ENCODE measurements around the gene DIDO1. TPM values are rescaled to one million over a fixed set of nuclear protein-coding genes. Genes with fewer than 3 reads are reported as not detected.
A peak's percentile ranks its signal among the peaks of the same experiment; 100 is the strongest.

DIDO1 gene
- total and polyA plus RNA-seq, 2 of the 13 experiments (the other 11 are each of a cell fraction or from before 2014, with no cell fraction given) = 75.0 to 75.1 TPM

- TF ChIP-seq, protein P1, sequence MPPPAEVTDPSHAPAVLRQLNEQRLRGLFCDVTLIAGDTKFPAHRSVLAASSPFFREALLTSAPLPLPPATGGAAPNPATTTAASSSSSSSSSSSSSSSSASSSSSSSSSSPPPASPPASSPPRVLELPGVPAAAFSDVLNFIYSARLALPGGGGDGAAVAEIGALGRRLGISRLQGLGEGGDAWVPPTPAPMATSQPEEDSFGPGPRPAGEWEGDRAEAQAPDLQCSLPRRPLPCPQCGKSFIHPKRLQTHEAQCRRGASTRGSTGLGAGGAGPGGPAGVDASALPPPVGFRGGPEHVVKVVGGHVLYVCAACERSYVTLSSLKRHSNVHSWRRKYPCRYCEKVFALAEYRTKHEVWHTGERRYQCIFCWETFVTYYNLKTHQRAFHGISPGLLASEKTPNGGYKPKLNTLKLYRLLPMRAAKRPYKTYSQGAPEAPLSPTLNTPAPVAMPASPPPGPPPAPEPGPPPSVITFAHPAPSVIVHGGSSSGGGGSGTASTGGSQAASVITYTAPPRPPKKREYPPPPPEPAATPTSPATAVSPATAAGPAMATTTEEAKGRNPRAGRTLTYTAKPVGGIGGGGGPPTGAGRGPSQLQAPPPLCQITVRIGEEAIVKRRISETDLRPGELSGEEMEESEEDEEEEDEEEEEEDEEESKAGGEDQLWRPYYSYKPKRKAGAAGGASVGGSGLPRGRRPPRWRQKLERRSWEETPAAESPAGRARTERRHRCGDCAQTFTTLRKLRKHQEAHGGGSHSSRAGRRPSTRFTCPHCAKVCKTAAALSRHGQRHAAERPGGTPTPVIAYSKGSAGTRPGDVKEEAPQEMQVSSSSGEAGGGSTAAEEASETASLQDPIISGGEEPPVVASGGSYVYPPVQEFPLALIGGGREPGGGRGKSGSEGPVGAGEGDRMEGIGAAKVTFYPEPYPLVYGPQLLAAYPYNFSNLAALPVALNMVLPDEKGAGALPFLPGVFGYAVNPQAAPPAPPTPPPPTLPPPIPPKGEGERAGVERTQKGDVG (CRISPR knock-in tag; IDR thresholded peaks at IDR 0.05; ENCODE audit: borderline replicate concordance) = peak; percentile 76; the same call in 1 of the 2 replicates
- TF ChIP-seq HNF4A (CRISPR knock-in tag; IDR thresholded peaks at IDR 0.05) = no peak
- TF ChIP-seq MATR3 (CRISPR knock-in tag; IDR thresholded peaks at IDR 0.05) = no peak
- TF ChIP-seq NFKBIZ (CRISPR knock-in tag; IDR thresholded peaks at IDR 0.05) = no peak; the same call in 1 of the 2 replicates
- TF ChIP-seq FOXJ3 (CRISPR knock-in tag; IDR thresholded peaks at IDR 0.05; ENCODE audit: borderline replicate concordance) = peak; percentile 92
- TF ChIP-seq MAFG (CRISPR knock-in tag; IDR thresholded peaks at IDR 0.05) = no peak
- TF ChIP-seq PPARG (CRISPR knock-in tag; conservative IDR thresholded peaks at IDR 0.05) = peak; percentile 7; the same call in 1 of the 2 replicates
- peak; percentile 76 for TF ChIP-seq POLR2AphosphoS2 (IDR thresholded peaks at IDR 0.05; ENCODE audit: low read depth, low read length)
- no peak; the same call in 1 of the 2 replicates for TF ChIP-seq ZNF543 (CRISPR knock-in tag; IDR thresholded peaks at IDR 0.05)
- TF ChIP-seq HOXA3 (CRISPR knock-in tag; IDR thresholded peaks at IDR 0.05) = peak; percentile 79
- no peak for TF ChIP-seq STAT5B (CRISPR knock-in tag; IDR thresholded peaks at IDR 0.05)
- no peak for TF ChIP-seq GATA4 (IDR thresholded peaks at IDR 0.05; ENCODE audit: borderline replicate concordance, low read depth)
- TF ChIP-seq ZNF432 (CRISPR knock-in tag; IDR thresholded peaks at IDR 0.05; ENCODE audit: borderline replicate concordance) = no peak
- TF ChIP-seq ATM (IDR thresholded peaks at IDR 0.05; ENCODE audit: borderline replicate concordance) = no peak
- TF ChIP-seq ZNF546 (CRISPR knock-in tag; conservative IDR thresholded peaks at IDR 0.05) = peak; percentile 70; the same call in 1 of the 2 replicates
- peak; percentile 76; the same call in 1 of the 2 replicates for TF ChIP-seq AHR (CRISPR knock-in tag; IDR thresholded peaks at IDR 0.05)
- no peak for TF ChIP-seq FOXA1 (IDR thresholded peaks at IDR 0.05)
- no peak for TF ChIP-seq FOXA1 (CRISPR knock-in tag; IDR thresholded peaks at IDR 0.05)
- 0 out of 2 replicates have a peak, but pooled peaks have one; percentile 11 for TF ChIP-seq IRF2 (CRISPR knock-in tag; IDR thresholded peaks at IDR 0.05)
- TF ChIP-seq PLSCR1 (CRISPR knock-in tag; IDR thresholded peaks at IDR 0.05; ENCODE audit: borderline replicate concordance) = no peak
- 0 out of 2 replicates have a peak, but pooled peaks have one; percentile 72 for TF ChIP-seq ZHX1 (CRISPR knock-in tag; IDR thresholded peaks at IDR 0.05; ENCODE audit: low read depth)
- 0 out of 2 replicates have a peak, but pooled peaks have one; percentile 22 for TF ChIP-seq SKIL (CRISPR knock-in tag; IDR thresholded peaks at IDR 0.05; ENCODE audit: borderline replicate concordance)
These were observed 26.1 kb downstream of the DIDO1 start (continued) for GRCh38 chr20:62900052-62900691.

Data from HepG2 (cell line).